WERI-Rb-1 (cell line): ENCODE data around the gene NTN1.

ENCODE experiments used
- DNase-seq: peaks from one replicate; pipeline ENCODE4 v3.0.0-alpha.2; 2020
- H3K27ac ChIP-seq: fragments of 250-450 bp; sonication (Bioruptor Pico); 2 replicates; pipeline ENCODE4 v1.5.1; 2020; ENCODE audit warnings: mild to moderate bottlenecking, moderate library complexity
- H3K27me3 ChIP-seq: fragments of 250-450 bp; sonication (Bioruptor Pico); 2 replicates; pipeline ENCODE4 v1.5.1; 2021; ENCODE audit warnings: mild to moderate bottlenecking, low read depth, moderate library complexity; ENCODE audit not compliant: insufficient read depth, severe bottlenecking
- H3K36me3 ChIP-seq: fragments of 250-450 bp; sonication (Bioruptor Pico); 2 replicates; pipeline ENCODE4 v1.5.1; 2020; ENCODE audit warnings: mild to moderate bottlenecking, moderate library complexity
- H3K4me3 ChIP-seq: 2 replicates; pipeline ENCODE4 v1.5.1; 2011; ENCODE audit warnings: low read depth, mild to moderate bottlenecking, control low read depth, low read length
- H3K9me3 ChIP-seq: fragments of 250-450 bp; sonication (Bioruptor Pico); 2 replicates; pipeline ENCODE4 v1.5.1; 2021; ENCODE audit warnings: mild to moderate bottlenecking, moderate library complexity; ENCODE audit not compliant: severe bottlenecking
- CTCF ChIP-seq: IDR thresholded peaks from 2 replicates; pipeline ENCODE4 v1.5.1; 2011; ENCODE audit warnings: low read depth, mild to moderate bottlenecking, control low read depth, inconsistent platforms, low read length

Gene NTN1

DNA sequence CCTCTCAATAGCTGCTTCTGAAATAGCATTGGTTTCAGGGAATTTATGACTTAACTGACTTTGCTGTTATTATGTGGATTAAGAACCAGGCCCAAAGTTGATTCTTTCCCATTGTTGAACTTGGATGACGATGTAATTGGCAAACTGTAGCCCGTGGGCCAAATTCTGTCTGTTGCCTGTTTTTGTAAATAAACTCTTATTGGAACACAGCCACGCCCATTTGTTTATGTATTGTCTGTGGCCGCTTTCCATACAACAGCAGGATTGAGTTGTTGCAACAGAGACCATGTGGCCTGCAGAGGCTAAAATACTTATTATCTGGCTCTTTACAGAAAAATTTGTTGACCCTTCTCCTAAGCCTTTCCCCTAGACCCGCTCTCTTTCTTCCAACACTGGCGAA lies 31.6 kb downstream of the NTN1 start:
- DNase-seq, result no peak
- peaks cover 6% of the 10 kb centered on the region for H3K9me3 ChIP-seq
- no peak for TF ChIP-seq CTCF
- no peaks in the 10 kb centered on the region for H3K27me3 ChIP-seq
- no peak overlapping the region for H3K27ac ChIP-seq
- H3K4me3 ChIP-seq, result no peak overlapping the region
- no peaks in the 10 kb centered on the region for H3K36me3 ChIP-seq

GRCh38 chr17:9053406-9053805 lies 32.1 kb downstream of the NTN1 start:
- no peak for DNase-seq
- TF ChIP-seq CTCF, result no peak
- H3K27me3 ChIP-seq, result no peaks in the 10 kb centered on the region
- no peak overlapping the region for H3K27ac ChIP-seq
- H3K9me3 ChIP-seq, result peaks cover 3% of the 10 kb centered on the region
- H3K4me3 ChIP-seq, result no peak overlapping the region
- H3K36me3 ChIP-seq, result no peaks in the 10 kb centered on the region

GRCh38 chr17:9054126-9054975 lies 33.0 kb downstream of the NTN1 start:
- no peak for DNase-seq
- Histone ChIP-seq H3K27ac (no peak overlapping the region), H3K36me3 (no peaks in the 10 kb centered on the region), H3K27me3 (no peaks in the 10 kb centered on the region), H3K9me3 (no peaks in the 10 kb centered on the region), H3K4me3 (no peak overlapping the region)
- TF ChIP-seq CTCF, result no peak

GRCh38 chr17:9055281-9055680 lies 34.0 kb downstream of the NTN1 start:
- H3K27me3 ChIP-seq, result no peaks in the 10 kb centered on the region
- TF ChIP-seq CTCF, result no peak
- no peaks in the 10 kb centered on the region for H3K9me3 ChIP-seq
- no peak overlapping the region for H3K4me3 ChIP-seq
- no peak overlapping the region for H3K27ac ChIP-seq
- DNase-seq, result no peak
- H3K36me3 ChIP-seq, result no peaks in the 10 kb centered on the region

DNA sequence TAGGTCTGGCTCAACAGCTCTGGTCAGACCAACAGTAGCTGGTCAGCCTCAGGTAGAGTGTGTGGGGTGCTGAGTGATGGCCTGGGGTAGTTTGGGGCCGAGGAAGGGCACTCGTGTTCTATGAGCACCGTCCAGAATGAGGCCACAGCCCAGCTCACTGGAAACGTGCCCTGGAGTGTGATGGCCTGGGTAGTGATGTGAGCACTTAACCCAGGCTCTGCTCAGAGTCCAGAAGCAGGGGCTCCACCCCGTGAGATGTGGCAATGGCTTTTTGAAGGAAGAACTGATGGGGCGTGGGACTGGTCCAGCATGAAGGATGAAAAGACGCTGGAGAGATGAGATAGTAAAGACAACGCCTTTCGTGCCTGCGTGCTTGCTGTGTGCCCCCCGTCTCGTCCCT lies 35.3 kb downstream of the NTN1 start:
- Histone ChIP-seq H3K36me3 (no peaks in the 10 kb centered on the region), H3K4me3 (no peak overlapping the region), H3K27ac (no peak overlapping the region), H3K27me3 (no peaks in the 10 kb centered on the region), H3K9me3 (no peaks in the 10 kb centered on the region)
- no peak for TF ChIP-seq CTCF
- DNase-seq, result no peak

- no peak overlapping the region for H3K4me3 ChIP-seq
Observed at GRCh38 chr17:9057310-9057709, 36.0 kb downstream of the NTN1 start.

More at GRCh38 chr17:9057310-9057709, 36.0 kb downstream of the NTN1 start:
- DNase-seq, result no peak
- no peak for TF ChIP-seq CTCF
- H3K36me3 ChIP-seq, result no peaks in the 10 kb centered on the region
- no peaks in the 10 kb centered on the region for H3K27me3 ChIP-seq
- no peak overlapping the region for H3K27ac ChIP-seq
- no peaks in the 10 kb centered on the region for H3K9me3 ChIP-seq
